Choroid plexus epithelial cell (primary cell): ENCODE measurements around the gene MRPS10.
"Not testable (repeated sequence)": the region's sequence is repeated elsewhere in the genome, so short reads cannot be mapped to it uniquely, and the experiment has no call there.

Experiments
- DNase-seq: peaks from one replicate; pipeline ENCODE4 v3.0.0-alpha.2; 2010; ENCODE audit warnings: low read depth
- H3K4me3 ChIP-seq: 2 replicates; pipeline ENCODE4 v1.5.1; 2011; ENCODE audit warnings: low read depth, mild to moderate bottlenecking, control low read depth, low read length, moderate library complexity
- TF ChIP-seq, protein P1 (sequence below): conservative IDR thresholded peaks from 2 replicates; pipeline ENCODE4 v1.5.1; 2011; ENCODE audit warnings: low read depth, mild to moderate bottlenecking, control low read depth, inconsistent platforms, low read length, moderate library complexity

The MRPS10 gene

DNA sequence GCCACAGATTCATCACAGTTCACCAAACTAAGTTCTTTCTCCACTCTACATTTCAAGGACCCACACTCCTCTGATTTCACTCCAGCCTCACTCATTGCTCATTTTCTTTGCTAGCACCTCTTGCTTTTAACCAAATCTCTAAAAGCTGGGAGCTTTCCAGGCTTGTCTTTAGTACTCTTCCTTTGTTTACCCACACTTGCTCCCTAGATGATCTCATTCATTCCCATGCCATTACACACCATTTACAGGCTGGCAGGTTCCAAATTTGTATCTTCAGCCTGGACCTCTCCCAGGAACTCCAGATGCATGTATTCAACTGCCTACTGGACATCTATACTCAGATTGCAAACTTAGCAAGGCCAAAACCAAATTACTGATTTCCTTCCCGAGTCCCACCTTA lies 17.6 kb downstream of the MRPS10 start:
- H3K4me3 ChIP-seq: no peak overlapping the region
- DNase-seq: peak; percentile 58
- TF ChIP-seq, protein P1, sequence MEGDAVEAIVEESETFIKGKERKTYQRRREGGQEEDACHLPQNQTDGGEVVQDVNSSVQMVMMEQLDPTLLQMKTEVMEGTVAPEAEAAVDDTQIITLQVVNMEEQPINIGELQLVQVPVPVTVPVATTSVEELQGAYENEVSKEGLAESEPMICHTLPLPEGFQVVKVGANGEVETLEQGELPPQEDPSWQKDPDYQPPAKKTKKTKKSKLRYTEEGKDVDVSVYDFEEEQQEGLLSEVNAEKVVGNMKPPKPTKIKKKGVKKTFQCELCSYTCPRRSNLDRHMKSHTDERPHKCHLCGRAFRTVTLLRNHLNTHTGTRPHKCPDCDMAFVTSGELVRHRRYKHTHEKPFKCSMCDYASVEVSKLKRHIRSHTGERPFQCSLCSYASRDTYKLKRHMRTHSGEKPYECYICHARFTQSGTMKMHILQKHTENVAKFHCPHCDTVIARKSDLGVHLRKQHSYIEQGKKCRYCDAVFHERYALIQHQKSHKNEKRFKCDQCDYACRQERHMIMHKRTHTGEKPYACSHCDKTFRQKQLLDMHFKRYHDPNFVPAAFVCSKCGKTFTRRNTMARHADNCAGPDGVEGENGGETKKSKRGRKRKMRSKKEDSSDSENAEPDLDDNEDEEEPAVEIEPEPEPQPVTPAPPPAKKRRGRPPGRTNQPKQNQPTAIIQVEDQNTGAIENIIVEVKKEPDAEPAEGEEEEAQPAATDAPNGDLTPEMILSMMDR: no peak

- peak; percentile 60 for DNase-seq
- H3K4me3 ChIP-seq: no peak overlapping the region
- TF ChIP-seq, protein P1: no peak
Observed at GRCh38 chr6:42199106-42199981, 18.3 kb downstream of the MRPS10 start.

GRCh38 chr6:42197555-42198362 lies 19.9 kb downstream of the MRPS10 start:
- TF ChIP-seq, protein P1: no peak
- peak; percentile 46 for DNase-seq
- no peak overlapping the region for H3K4me3 ChIP-seq

GRCh38 chr6:42195415-42195814 lies 22.2 kb downstream of the MRPS10 start:
- DNase-seq: no peak
- TF ChIP-seq, protein P1: no peak
- no peak overlapping the region for H3K4me3 ChIP-seq

GRCh38 chr6:42194056-42194455 lies 23.6 kb downstream of the MRPS10 start:
- H3K4me3 ChIP-seq: no peak overlapping the region
- TF ChIP-seq, protein P1: no peak
- no peak for DNase-seq

DNA sequence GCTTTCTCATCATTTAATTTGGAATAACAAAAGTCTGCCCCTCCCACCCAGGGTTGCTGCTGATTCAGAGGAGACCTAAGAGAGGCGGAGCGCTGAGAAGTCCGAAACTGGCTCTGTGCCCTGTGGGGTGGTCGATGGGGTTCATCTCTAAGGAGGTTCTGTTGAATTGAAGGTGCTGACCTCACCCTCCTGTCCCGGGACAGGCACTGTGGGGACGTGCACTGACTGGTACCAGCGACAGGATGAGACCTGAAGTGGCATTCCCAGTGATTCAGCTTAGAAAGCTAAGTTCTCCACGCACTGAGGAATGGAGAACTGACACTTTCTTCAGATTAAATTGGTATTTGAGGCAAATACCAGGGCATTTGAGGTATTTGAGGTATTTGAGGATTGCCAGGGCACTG lies 24.2 kb downstream of the MRPS10 start:
- TF ChIP-seq, protein P1: no peak
- H3K4me3 ChIP-seq: peak overlapping the region; percentile 38
- DNase-seq: peak; percentile 30

DNA sequence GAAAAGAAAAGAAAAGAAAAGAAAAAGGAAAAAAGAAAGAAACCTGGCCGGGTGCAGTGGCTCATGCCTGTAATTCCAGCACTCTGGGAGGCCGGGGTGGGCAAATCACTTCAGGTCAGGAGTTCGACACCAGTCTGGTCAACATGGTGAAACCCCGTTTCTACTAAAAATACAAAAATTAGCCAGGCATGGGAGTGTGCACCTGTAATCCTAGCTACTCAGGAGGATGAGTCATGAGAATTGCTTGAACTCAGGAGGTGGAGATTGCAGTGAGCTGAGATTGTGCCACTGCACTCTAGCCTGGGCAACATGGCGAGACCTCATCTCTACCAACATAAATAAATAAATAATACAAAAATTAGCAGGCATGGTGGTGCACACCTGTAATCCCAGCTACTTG lies 25.3 kb downstream of the MRPS10 start:
- H3K4me3 ChIP-seq, DNase-seq: not testable (repeated sequence)
